OCI-LY7 (cell line): Measurements from ENCODE around the gene FOXF1. TPM values are rescaled to one million over a fixed set of nuclear protein-coding genes. Genes with fewer than 3 reads are reported as not detected.

Experiments used
- BruUV-seq: library from RNA; stranded (reverse); fragments of 400-500 nt; replicated peaks from 2 replicates; lab custom pipeline; 2021; lab: Mats Ljungman, UMichigan
- CTCF ChIA-PET: fragments of 300-600 bp; sonication (Branson Sonifier 250); formaldehyde crosslinking; loops from one replicate; lab custom pipeline; 2022; ENCODE audit warnings: antibody characterized with exemption; ENCODE audit not compliant: unreplicated experiment; lab: Charles Lee
- POLR2A ChIA-PET: fragments of 300-600 bp; sonication (Branson Sonifier 250); formaldehyde crosslinking; loops from one replicate; lab custom pipeline; 2022; ENCODE audit warnings: antibody characterized with exemption; lab: Charles Lee
- DNase-seq: peaks from one replicate; pipeline ENCODE4 v3.0.0-alpha.2; 2015; ENCODE audit warnings: low spot score
- H2AFZ ChIP-seq: fragments of 200-600 bp; sonication (generic), shearing (Covaris generic); 2 replicates; pipeline ENCODE4 v1.6.1; 2014; ENCODE audit warnings: mild to moderate bottlenecking, antibody characterized with exemption, low read length, moderate library complexity
- H3K27ac ChIP-seq: fragments of 200-600 bp; sonication (generic); 2 replicates; pipeline ENCODE4 v1.5.1; 2014; ENCODE audit warnings: mixed run types, low read depth, mild to moderate bottlenecking, moderate library complexity, low read length, inconsistent platforms; ENCODE audit not compliant: poor library complexity, severe bottlenecking
- H3K36me3 ChIP-seq: fragments of 200-600 bp; sonication (generic); 2 replicates; pipeline ENCODE4 v1.6.1; 2014; ENCODE audit warnings: mild to moderate bottlenecking, antibody characterized with exemption, low read length, moderate library complexity, mixed read lengths; ENCODE audit not compliant: insufficient read depth
- H3K4me1 ChIP-seq: fragments of 200-600 bp; sonication (generic); 2 replicates; pipeline ENCODE4 v1.5.1; 2014; ENCODE audit warnings: mild to moderate bottlenecking, low read length; ENCODE audit not compliant: insufficient read depth, poor library complexity, severe bottlenecking
- H3K4me2 ChIP-seq: fragments of 200-600 bp; sonication (generic); 2 replicates; pipeline ENCODE4 v1.6.1; 2014; ENCODE audit warnings: mild to moderate bottlenecking, low read length
- H3K4me3 ChIP-seq: fragments of 200-600 bp; sonication (generic); 2 replicates; pipeline ENCODE4 v1.5.1; 2014; ENCODE audit warnings: mild to moderate bottlenecking, low read depth, low read length; ENCODE audit not compliant: poor library complexity, severe bottlenecking
- H3K79me2 ChIP-seq: fragments of 200-600 bp; sonication (generic); 2 replicates; pipeline ENCODE4 v1.6.1; 2016; ENCODE audit warnings: low read depth, mild to moderate bottlenecking, low read length, moderate library complexity, mixed read lengths; ENCODE audit not compliant: insufficient read depth
- H3K9me2 ChIP-seq: fragments of 200-600 bp; sonication (generic); 2 replicates; pipeline ENCODE4 v1.6.1; 2016; ENCODE audit warnings: mild to moderate bottlenecking, low read length, mixed read lengths; ENCODE audit not compliant: insufficient read depth
- H3K9me3 ChIP-seq: fragments of 200-600 bp; sonication (generic); 2 replicates; pipeline ENCODE4 v1.6.1; 2014; ENCODE audit warnings: mild to moderate bottlenecking, mixed run types, low read length, mixed read lengths
- H4K20me1 ChIP-seq: fragments of 200-600 bp; sonication (generic); 2 replicates; pipeline ENCODE4 v1.6.1; 2014; ENCODE audit warnings: mild to moderate bottlenecking, antibody characterized with exemption, low read length, moderate library complexity, mixed read lengths; ENCODE audit not compliant: insufficient read depth
- EZH2phosphoT487 ChIP-seq: fragments of 200-600 bp; sonication (generic); IDR thresholded peaks from 2 replicates; pipeline ENCODE4 v1.6.1; 2018; ENCODE audit warnings: low read depth, borderline replicate concordance, mild to moderate bottlenecking, mixed run types, antibody characterized with exemption, low read length, moderate library complexity, mixed read lengths
- intact Hi-C: fragments of 100-400 bp; cut with micrococcal nuclease; formaldehyde crosslinking; loops from one replicate; pipeline ENCODE4 v1.10.0; 2022; ENCODE audit not compliant: unreplicated experiment
- total RNA-seq, 2 experiments: library from RNA; depleted of rRNA in 1 of 2; stranded (reverse); fragments of >200 nt in 1 of 2; shearing (Covaris generic) in 1 of 2; gene quantifications; 2 replicates each; pipeline ENCODE4 v1.2.3, GENCODE V29; 2014 to 2022
- TF ChIP-seq, protein P1 (sequence below): fragments of 200-600 bp; sonication (generic); conservative IDR thresholded peaks from 2 replicates; pipeline ENCODE4 v1.5.1; 2014; ENCODE audit warnings: mild to moderate bottlenecking, antibody characterized with exemption, low read length, moderate library complexity, mixed read lengths

FOXF1 gene
- total RNA-seq, 2 experiments from 2014 or later, result not detected

DNA sequence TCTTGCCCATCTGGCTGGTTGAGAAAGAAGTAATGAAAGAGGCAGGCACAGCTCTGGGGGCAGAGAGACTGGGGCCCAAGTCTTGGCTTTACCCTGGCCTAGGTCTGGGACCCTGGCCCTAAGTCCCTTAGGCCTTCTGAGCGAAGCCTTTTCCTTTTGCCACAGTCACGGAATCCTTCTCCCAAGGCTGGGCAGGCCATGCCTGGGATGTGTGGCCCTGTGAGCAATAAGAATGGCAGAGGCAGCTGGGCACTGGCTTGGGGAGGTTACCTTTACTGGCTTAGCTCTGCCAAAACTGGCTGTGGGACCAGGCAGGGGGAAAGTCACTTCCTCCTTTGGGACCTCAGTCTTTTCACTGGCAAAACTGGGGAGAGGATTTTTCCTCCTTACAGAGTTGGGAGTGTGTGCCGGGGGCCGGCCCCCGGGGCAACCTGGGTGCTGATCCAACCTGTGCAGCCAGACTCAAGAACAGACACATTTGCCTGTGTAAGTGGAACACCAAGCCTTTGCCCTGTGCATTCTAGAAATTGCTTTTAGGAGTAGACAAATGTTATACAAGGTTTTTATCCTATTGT, 12.9 kb downstream of the FOXF1 start:
- intact Hi-C loops, result loop anchor here (5.0 to 10.0 kb wide), 2 partner anchors 451 to 698 kb away; no protein-coding TSS in a partner anchor
- no peaks in the 10 kb centered on the region for H3K4me1 ChIP-seq
- no peak overlapping the region for H2AFZ ChIP-seq
- no peak overlapping the region for H3K4me2 ChIP-seq
- no peaks in the 10 kb centered on the region for H3K9me3 ChIP-seq
- BruUV-seq, result no TSS peak
- no peaks in the 10 kb centered on the region for H3K9me2 ChIP-seq
- no peaks in the 10 kb centered on the region for H3K79me2 ChIP-seq
- ChIA-PET POLR2A (no interaction called here), CTCF (no interaction called here)
- DNase-seq, result no peak
- TF ChIP-seq, protein P1, sequence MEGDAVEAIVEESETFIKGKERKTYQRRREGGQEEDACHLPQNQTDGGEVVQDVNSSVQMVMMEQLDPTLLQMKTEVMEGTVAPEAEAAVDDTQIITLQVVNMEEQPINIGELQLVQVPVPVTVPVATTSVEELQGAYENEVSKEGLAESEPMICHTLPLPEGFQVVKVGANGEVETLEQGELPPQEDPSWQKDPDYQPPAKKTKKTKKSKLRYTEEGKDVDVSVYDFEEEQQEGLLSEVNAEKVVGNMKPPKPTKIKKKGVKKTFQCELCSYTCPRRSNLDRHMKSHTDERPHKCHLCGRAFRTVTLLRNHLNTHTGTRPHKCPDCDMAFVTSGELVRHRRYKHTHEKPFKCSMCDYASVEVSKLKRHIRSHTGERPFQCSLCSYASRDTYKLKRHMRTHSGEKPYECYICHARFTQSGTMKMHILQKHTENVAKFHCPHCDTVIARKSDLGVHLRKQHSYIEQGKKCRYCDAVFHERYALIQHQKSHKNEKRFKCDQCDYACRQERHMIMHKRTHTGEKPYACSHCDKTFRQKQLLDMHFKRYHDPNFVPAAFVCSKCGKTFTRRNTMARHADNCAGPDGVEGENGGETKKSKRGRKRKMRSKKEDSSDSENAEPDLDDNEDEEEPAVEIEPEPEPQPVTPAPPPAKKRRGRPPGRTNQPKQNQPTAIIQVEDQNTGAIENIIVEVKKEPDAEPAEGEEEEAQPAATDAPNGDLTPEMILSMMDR, result no peak
- no peak for TF ChIP-seq EZH2phosphoT487
- H3K36me3 ChIP-seq, result no peaks in the 10 kb centered on the region
- H3K27ac ChIP-seq, result no peak overlapping the region
- H4K20me1 ChIP-seq, result no peaks in the 10 kb centered on the region
- H3K4me3 ChIP-seq, result no peak overlapping the region

- intact Hi-C loops, result loop anchor here (5.0 to 10.0 kb wide), 2 partner anchors 452 to 699 kb away; no protein-coding TSS in a partner anchor
Measured at GRCh38 chr16:86524029-86524428, 13.7 kb downstream of the FOXF1 start.

More at GRCh38 chr16:86524029-86524428, 13.7 kb downstream of the FOXF1 start:
- Histone ChIP-seq H3K4me1 (no peaks in the 10 kb centered on the region), H3K9me2 (no peaks in the 10 kb centered on the region), H3K36me3 (no peaks in the 10 kb centered on the region), H3K4me3 (no peak overlapping the region), H2AFZ (no peak overlapping the region), H3K79me2 (no peaks in the 10 kb centered on the region), H3K9me3 (no peaks in the 10 kb centered on the region), H3K27ac (no peak overlapping the region), H4K20me1 (no peaks in the 10 kb centered on the region), H3K4me2 (no peak overlapping the region)
- no peak for DNase-seq
- no peak for TF ChIP-seq EZH2phosphoT487
- TF ChIP-seq, protein P1, result no peak
- POLR2A ChIA-PET, result no interaction called here
- BruUV-seq, result no TSS peak
- CTCF ChIA-PET, result no interaction called here
